NOMO-1 (cell line): ENCODE results near the gene GPR156.
"Not testable (repeated sequence)": the region's sequence is repeated elsewhere in the genome, so short reads cannot be mapped to it uniquely, and the experiment has no call there.

Source experiments
- DNase-seq, 2 experiments: peaks; one replicate each; lab custom pipeline; 2025; ENCODE audit not compliant: unreplicated experiment in 2 of 2; lab: John Stamatoyannopoulos, UW

The GPR156 gene

GRCh38 chr3:120163816-120164215 is 121.2 kb downstream of the GPR156 start:
- DNase-seq: no peak

- DNase-seq: no peak
Observed at GRCh38 chr3:120163026-120163425, 122.0 kb downstream of the GPR156 start.

GRCh38 chr3:120162400-120162799 is 122.6 kb downstream of the GPR156 start:
- no peak for DNase-seq

GRCh38 chr3:120161902-120162301 is 123.1 kb downstream of the GPR156 start:
- DNase-seq: peak; percentile 48 to 84

GRCh38 chr3:120160050-120160449 is 125.0 kb downstream of the GPR156 start:
- no peak for DNase-seq

- DNase-seq: no peak
Observed at GRCh38 chr3:120157681-120158080, 127.3 kb downstream of the GPR156 start.

- DNase-seq: no peak
Observed at GRCh38 chr3:120157113-120157512, 127.9 kb downstream of the GPR156 start.

GRCh38 chr3:120156699-120157098 is 128.3 kb downstream of the GPR156 start:
- no peak for DNase-seq

- DNase-seq: not testable (repeated sequence)
Observed at GRCh38 chr3:120155694-120156093, 129.3 kb downstream of the GPR156 start.

GRCh38 chr3:120155108-120155507 is 129.9 kb downstream of the GPR156 start:
- no peak for DNase-seq

GRCh38 chr3:120153294-120153693 is 131.7 kb downstream of the GPR156 start:
- no peak for DNase-seq

- no peak for DNase-seq
Observed at GRCh38 chr3:120151791-120152190, 133.2 kb downstream of the GPR156 start.

GRCh38 chr3:120148187-120148949 is 136.7 kb downstream of the GPR156 start:
- no peak for DNase-seq

- peak in 1 of 2 experiments; percentile 1 for DNase-seq
Observed at GRCh38 chr3:120147072-120147871, 137.8 kb downstream of the GPR156 start.

GRCh38 chr3:120145542-120146285 is 139.3 kb downstream of the GPR156 start:
- peak; percentile 35 to 49 for DNase-seq

- no peak for DNase-seq
Observed at GRCh38 chr3:120144267-120144666, 140.8 kb downstream of the GPR156 start.

- DNase-seq: no peak
Observed at GRCh38 chr3:120143676-120144075, 141.3 kb downstream of the GPR156 start.

GRCh38 chr3:120142236-120142635 is 142.8 kb downstream of the GPR156 start:
- no peak for DNase-seq

GRCh38 chr3:120140098-120140742 is 144.8 kb downstream of the GPR156 start:
- DNase-seq: no peak

- no peak for DNase-seq
Observed at GRCh38 chr3:120139140-120139539, 145.9 kb downstream of the GPR156 start.

- DNase-seq: no peak
Observed at GRCh38 chr3:120137548-120137947, 147.5 kb downstream of the GPR156 start.
